ENCODE data around the gene PTPRG.

The PTPRG gene

GRCh38 chr3:61663356-61664104 is 102.2 kb downstream of the PTPRG start:
- DNase-seq (ENCODE audit: low read depth in 1 of 2, low spot score in 1 of 2) = no peak
- no peak for TF ChIP-seq JUND (IDR thresholded peaks at IDR 0.05; ENCODE audit: low read depth)
- in situ Hi-C loops (cut with HindIII; ENCODE audit: low pct_unique_long_range_greater_than_20kb, low sequenced_read_pairs) = no loop called here

GRCh38 chr3:61664105-61664482 is 102.7 kb downstream of the PTPRG start:
- in situ Hi-C loops (cut with HindIII; ENCODE audit: low pct_unique_long_range_greater_than_20kb, low sequenced_read_pairs) = no loop called here
- TF ChIP-seq JUND (IDR thresholded peaks at IDR 0.05; ENCODE audit: low read depth) = no peak
- DNase-seq (ENCODE audit: low read depth in 1 of 2, low spot score in 1 of 2) = no peak

- in situ Hi-C loops (cut with HindIII; ENCODE audit: low pct_unique_long_range_greater_than_20kb, low sequenced_read_pairs) = no loop called here
- no peak for TF ChIP-seq JUND (IDR thresholded peaks at IDR 0.05; ENCODE audit: low read depth)
Measured at GRCh38 chr3:61665121-61665520, 103.8 kb downstream of the PTPRG start.

DNA sequence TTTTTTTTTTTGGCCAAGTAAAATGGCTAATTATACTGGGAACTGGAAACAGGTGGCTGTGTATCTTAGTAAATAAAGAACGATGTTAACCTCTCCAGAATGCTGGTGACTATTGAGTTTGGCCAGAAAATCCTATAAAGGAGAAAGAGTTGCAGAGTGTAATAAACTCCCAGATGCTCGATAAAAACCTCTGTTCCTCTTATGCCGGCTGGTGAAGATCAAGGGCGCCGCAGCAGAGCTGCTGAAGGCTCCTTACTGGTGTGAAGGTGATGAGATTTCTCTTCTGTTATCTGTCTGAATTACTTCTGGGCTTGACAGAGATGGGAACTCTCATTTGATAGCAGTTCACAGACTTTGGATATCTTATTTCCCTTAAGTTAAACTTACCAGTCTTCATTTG is 104.6 kb downstream of the PTPRG start:
- in situ Hi-C loops (cut with HindIII; ENCODE audit: low pct_unique_long_range_greater_than_20kb, low sequenced_read_pairs) = no loop called here
- DNase-seq (ENCODE audit: low read depth in 1 of 2, low spot score in 1 of 2) = no peak
- no peak for TF ChIP-seq JUND (IDR thresholded peaks at IDR 0.05; ENCODE audit: low read depth)

More at GRCh38 chr3:61665121-61665520, 103.8 kb downstream of the PTPRG start:
- DNase-seq (ENCODE audit: low read depth in 1 of 2, low spot score in 1 of 2) = no peak

- in situ Hi-C loops (cut with HindIII; ENCODE audit: low pct_unique_long_range_greater_than_20kb, low sequenced_read_pairs) = no loop called here
Measured at GRCh38 chr3:61666615-61667330, 105.4 kb downstream of the PTPRG start.

GRCh38 chr3:61667383-61667782 is 106.0 kb downstream of the PTPRG start:
- no peak for DNase-seq (ENCODE audit: low read depth in 1 of 2, low spot score in 1 of 2)
- no peak for TF ChIP-seq JUND (IDR thresholded peaks at IDR 0.05; ENCODE audit: low read depth)

More at GRCh38 chr3:61666615-61667330, 105.4 kb downstream of the PTPRG start:
- no peak for DNase-seq (ENCODE audit: low read depth in 1 of 2, low spot score in 1 of 2)
- no peak for TF ChIP-seq JUND (IDR thresholded peaks at IDR 0.05; ENCODE audit: low read depth)

DNA sequence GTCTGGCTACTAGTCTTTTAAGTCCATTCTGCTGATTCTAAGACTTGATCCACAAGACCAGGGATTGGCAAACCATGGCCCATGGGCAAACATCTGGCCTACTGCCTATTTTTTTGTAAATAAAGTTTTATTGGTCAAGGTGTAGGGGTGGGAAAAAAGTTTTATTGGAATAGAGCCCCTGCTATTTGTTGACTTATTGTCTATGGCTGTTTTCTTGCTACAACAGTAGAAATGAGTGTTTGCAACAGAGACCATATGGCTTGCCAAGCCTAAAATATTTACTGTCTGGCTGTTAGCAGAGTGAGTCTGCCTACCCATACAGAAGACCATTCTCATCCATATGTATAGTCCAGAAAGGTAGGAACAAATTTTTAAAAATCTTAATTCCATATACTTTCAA is 106.4 kb downstream of the PTPRG start:
- TF ChIP-seq JUND (IDR thresholded peaks at IDR 0.05; ENCODE audit: low read depth) = no peak
- DNase-seq (ENCODE audit: low read depth in 1 of 2, low spot score in 1 of 2) = no peak
- in situ Hi-C loops (cut with HindIII; ENCODE audit: low pct_unique_long_range_greater_than_20kb, low sequenced_read_pairs) = no loop called here

More at GRCh38 chr3:61667383-61667782, 106.0 kb downstream of the PTPRG start:
- in situ Hi-C loops (cut with HindIII; ENCODE audit: low pct_unique_long_range_greater_than_20kb, low sequenced_read_pairs) = no loop called here

DNA sequence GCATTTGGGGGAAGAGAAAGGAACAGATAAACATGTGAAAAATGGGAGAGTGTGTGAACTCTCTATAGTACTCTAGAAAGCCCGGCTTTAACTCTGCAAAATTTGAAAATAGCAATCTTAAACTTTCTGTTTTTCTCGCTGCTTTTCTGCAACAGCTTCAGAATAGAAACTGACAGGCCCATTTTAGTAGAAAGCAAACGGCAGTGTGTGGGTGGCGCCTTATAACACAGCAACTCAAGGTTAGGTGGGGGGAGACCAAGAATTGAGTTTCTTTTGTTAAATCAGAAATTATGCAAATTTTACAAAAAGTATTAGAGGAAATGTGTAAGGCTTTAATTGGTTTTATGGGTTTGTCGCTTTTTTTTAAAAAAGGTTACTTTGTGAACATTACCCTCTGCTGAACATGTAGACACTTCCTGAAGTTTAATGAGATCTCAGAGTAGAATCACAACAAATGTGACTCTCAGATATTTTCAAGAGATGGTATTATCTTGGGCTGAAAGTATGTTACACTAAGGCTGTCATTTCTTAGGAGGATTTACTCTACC is 107.0 kb downstream of the PTPRG start:
- TF ChIP-seq JUND (IDR thresholded peaks at IDR 0.05; ENCODE audit: low read depth) = no peak
- in situ Hi-C loops (cut with HindIII; ENCODE audit: low pct_unique_long_range_greater_than_20kb, low sequenced_read_pairs) = no loop called here
- DNase-seq (ENCODE audit: low read depth in 1 of 2, low spot score in 1 of 2) = no peak

DNA sequence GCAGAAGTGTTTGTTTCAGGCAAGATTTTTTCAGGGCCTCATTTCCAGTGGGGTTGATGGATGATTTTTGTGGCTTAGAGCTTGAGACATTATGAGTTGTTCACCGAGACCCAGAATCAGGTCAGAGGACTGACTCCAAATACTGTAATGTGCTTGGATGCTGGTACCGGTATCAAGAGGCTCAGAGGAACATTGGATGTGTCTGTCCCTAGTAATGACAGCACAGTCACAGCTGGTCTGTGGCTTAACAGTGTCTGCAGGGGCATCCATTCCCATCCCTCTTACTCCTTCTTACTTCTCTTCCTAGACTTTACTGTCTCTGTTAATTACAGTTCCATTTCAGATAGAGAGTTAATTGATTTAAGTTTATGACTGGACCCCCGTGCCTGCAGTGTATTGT is 107.8 kb downstream of the PTPRG start:
- DNase-seq (ENCODE audit: low read depth in 1 of 2, low spot score in 1 of 2) = no peak
- in situ Hi-C loops (cut with HindIII; ENCODE audit: low pct_unique_long_range_greater_than_20kb, low sequenced_read_pairs) = no loop called here
- no peak for TF ChIP-seq JUND (IDR thresholded peaks at IDR 0.05; ENCODE audit: low read depth)

DNA sequence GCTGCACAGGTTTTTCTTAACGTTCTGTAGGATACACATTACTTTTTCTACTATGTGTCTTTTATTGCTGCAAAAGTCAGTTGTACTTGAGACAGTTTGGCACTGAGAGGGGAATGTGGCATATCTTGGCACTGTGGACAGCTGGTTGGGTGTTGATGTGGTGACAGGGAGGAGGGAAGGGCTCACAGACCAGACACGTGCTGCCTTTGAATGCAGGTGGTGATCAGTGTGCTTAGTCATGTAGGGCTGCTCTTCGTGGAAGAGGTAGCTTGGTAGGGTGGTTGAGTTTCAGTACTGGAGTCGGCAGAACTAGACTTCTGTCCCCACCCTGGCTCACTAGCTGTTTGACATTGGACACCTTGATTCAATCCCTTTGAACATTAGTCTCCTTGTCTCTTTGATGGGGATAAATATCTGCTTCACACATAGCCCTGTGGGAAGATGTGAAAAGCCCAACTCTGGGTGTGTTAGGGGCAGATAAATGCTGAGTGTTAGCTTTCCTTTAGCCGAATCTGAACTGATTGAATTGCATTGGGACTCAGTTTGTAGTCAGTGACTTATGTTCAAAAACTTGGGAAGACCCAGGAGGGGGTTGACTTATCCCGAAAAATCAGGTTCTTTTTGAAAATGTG is 108.4 kb downstream of the PTPRG start:
- no peak for TF ChIP-seq JUND (IDR thresholded peaks at IDR 0.05; ENCODE audit: low read depth)
- in situ Hi-C loops (cut with HindIII; ENCODE audit: low pct_unique_long_range_greater_than_20kb, low sequenced_read_pairs) = no loop called here
- DNase-seq (ENCODE audit: low read depth in 1 of 2, low spot score in 1 of 2) = no peak

GRCh38 chr3:61673651-61674050 is 112.3 kb downstream of the PTPRG start:
- DNase-seq (ENCODE audit: low read depth in 1 of 2, low spot score in 1 of 2) = no peak
- no peak for TF ChIP-seq JUND (IDR thresholded peaks at IDR 0.05; ENCODE audit: low read depth)
- in situ Hi-C loops (cut with HindIII; ENCODE audit: low pct_unique_long_range_greater_than_20kb, low sequenced_read_pairs) = no loop called here

GRCh38 chr3:61674596-61674995 is 113.2 kb downstream of the PTPRG start:
- no peak for DNase-seq (ENCODE audit: low read depth in 1 of 2, low spot score in 1 of 2)
- in situ Hi-C loops (cut with HindIII; ENCODE audit: low pct_unique_long_range_greater_than_20kb, low sequenced_read_pairs) = no loop called here
- TF ChIP-seq JUND (IDR thresholded peaks at IDR 0.05; ENCODE audit: low read depth) = no peak

DNA sequence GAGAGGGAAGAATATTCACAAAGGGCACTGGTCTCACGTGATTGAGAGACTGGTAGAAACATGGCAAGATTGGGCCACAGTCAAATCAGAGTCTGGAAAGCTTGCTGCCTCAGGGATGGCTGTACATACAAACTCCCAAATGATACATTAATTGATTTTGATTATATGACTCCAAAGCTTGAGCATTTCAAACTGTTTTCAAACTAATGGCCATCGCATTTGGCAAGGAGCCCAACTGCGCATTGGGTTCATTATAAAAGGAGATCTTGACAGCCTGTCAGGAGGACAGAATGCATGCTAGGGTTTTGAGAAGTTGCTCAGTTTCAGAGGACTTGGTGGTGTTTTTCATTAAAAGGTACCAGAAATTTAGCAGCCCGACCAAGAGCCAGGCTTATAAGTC is 117.7 kb downstream of the PTPRG start:
- TF ChIP-seq JUND (IDR thresholded peaks at IDR 0.05; ENCODE audit: low read depth) = no peak
- in situ Hi-C loops (cut with HindIII; ENCODE audit: low pct_unique_long_range_greater_than_20kb, low sequenced_read_pairs) = no loop called here
- no peak for DNase-seq (ENCODE audit: low read depth in 1 of 2, low spot score in 1 of 2)

Data from T47D (cell line).